ENCODE measurements around the gene PLEKHA5. TPM values are rescaled to one million over a fixed set of nuclear protein-coding genes. Genes with fewer than 3 reads are reported as not detected.

The PLEKHA5 gene
- total RNA-seq, 1 experiment from 2014 or later: 14.0 TPM

DNA sequence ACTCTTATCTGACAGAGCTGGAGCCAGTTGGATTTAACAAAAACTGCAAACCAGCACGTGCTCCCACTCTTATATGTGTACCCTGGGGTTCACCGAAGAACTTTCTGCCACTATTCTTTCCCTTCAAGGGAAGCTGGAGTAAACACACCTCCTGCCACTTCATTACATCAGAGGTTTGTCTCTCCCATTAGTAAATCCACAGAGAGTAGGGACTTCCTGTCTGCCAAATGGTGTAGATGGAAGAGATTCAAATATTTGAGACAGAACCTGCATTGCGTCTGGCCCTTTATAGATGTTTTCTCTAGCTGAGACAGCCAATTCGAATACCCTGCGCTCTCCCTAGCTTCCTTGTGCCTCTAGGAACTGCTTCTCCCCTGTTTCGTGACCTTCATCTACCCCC lies 280.7 kb downstream of the PLEKHA5 start:
- Histone ChIP-seq H3K27ac (ENCODE audit: low read depth, low read length, poor library complexity, severe bottlenecking) (peak overlapping the region; percentile 66), H3K4me1 (ENCODE audit: insufficient read depth, low read length, poor library complexity, severe bottlenecking) (peaks cover 28% of the 10 kb centered on the region), H3K4me3 (ENCODE audit: low read depth, low read length, poor library complexity, severe bottlenecking) (no peak overlapping the region), H3K36me3 (ENCODE audit: insufficient read depth, low read length, poor library complexity, severe bottlenecking) (no peaks in the 10 kb centered on the region), H3K9me3 (ENCODE audit: low read depth, low read length, poor library complexity, severe bottlenecking) (no peaks in the 10 kb centered on the region), H3K27me3 (replicated peaks; ENCODE audit: insufficient read depth, low read depth, low read length, poor library complexity) (no peaks in the 10 kb centered on the region)
- intact Hi-C loops (cut with micrococcal nuclease; ENCODE audit: unreplicated experiment): no loop called here
- CTCF ChIA-PET: no interaction called here
- POLR2A ChIA-PET (ENCODE audit: low non-redundant PET): no interaction called here
- peak; percentile 81 for DNase-seq (ENCODE audit: low spot score)
- TF ChIP-seq, protein P1, sequence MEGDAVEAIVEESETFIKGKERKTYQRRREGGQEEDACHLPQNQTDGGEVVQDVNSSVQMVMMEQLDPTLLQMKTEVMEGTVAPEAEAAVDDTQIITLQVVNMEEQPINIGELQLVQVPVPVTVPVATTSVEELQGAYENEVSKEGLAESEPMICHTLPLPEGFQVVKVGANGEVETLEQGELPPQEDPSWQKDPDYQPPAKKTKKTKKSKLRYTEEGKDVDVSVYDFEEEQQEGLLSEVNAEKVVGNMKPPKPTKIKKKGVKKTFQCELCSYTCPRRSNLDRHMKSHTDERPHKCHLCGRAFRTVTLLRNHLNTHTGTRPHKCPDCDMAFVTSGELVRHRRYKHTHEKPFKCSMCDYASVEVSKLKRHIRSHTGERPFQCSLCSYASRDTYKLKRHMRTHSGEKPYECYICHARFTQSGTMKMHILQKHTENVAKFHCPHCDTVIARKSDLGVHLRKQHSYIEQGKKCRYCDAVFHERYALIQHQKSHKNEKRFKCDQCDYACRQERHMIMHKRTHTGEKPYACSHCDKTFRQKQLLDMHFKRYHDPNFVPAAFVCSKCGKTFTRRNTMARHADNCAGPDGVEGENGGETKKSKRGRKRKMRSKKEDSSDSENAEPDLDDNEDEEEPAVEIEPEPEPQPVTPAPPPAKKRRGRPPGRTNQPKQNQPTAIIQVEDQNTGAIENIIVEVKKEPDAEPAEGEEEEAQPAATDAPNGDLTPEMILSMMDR (conservative IDR thresholded peaks at IDR 0.05; ENCODE audit: low read depth, low read length): no peak
- no peak for TF ChIP-seq EZH2 (IDR thresholded peaks at IDR 0.05; ENCODE audit: borderline replicate concordance, low read depth, low read length, poor library complexity, severe bottlenecking)
- BruUV-seq (replicated peaks): no TSS peak

DNA sequence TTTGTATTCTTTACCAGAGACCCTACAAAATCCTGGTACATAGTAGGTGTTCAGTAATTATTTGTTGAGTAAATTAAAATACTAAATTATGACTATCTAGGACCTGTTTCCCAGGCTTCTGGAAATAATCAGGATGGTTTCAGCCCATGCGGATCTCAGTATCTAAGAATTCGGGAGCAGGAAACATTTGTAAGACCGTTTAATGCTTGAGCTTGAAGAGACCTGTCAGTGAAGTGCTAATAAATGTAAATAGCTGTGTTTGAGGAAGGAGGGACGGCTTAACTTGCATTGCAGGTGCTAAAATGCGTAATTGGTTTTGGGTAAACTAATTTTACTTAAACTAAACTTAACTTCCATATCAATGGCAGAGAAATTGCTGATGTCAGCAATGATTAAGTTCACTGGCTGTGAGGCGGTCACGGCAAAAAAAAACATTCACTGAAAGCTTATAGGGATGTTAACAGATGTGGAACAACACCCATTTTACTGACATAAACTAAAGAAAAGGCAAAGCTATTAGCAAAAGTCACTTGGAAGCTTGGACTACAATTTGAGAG lies 281.2 kb downstream of the PLEKHA5 start:
- no peak for DNase-seq (ENCODE audit: low spot score)
- no peak overlapping the region for H3K4me3 ChIP-seq (ENCODE audit: low read depth, low read length, poor library complexity, severe bottlenecking)
- POLR2A ChIA-PET (ENCODE audit: low non-redundant PET): no interaction called here
- intact Hi-C loops (cut with micrococcal nuclease; ENCODE audit: unreplicated experiment): no loop called here
- no TSS peak for BruUV-seq (replicated peaks)
- no peaks in the 10 kb centered on the region for H3K9me3 ChIP-seq (ENCODE audit: low read depth, low read length, poor library complexity, severe bottlenecking)
- CTCF ChIA-PET: no interaction called here
- H3K27me3 ChIP-seq (replicated peaks; ENCODE audit: insufficient read depth, low read depth, low read length, poor library complexity): no peaks in the 10 kb centered on the region
- H3K27ac ChIP-seq (ENCODE audit: low read depth, low read length, poor library complexity, severe bottlenecking): peak overlapping the region; percentile 66
- H3K4me1 ChIP-seq (ENCODE audit: insufficient read depth, low read length, poor library complexity, severe bottlenecking): peaks cover 28% of the 10 kb centered on the region
- TF ChIP-seq EZH2 (IDR thresholded peaks at IDR 0.05; ENCODE audit: borderline replicate concordance, low read depth, low read length, poor library complexity, severe bottlenecking): no peak
- TF ChIP-seq, protein P1 (conservative IDR thresholded peaks at IDR 0.05; ENCODE audit: low read depth, low read length): no peak
- no peaks in the 10 kb centered on the region for H3K36me3 ChIP-seq (ENCODE audit: insufficient read depth, low read length, poor library complexity, severe bottlenecking)

DNA sequence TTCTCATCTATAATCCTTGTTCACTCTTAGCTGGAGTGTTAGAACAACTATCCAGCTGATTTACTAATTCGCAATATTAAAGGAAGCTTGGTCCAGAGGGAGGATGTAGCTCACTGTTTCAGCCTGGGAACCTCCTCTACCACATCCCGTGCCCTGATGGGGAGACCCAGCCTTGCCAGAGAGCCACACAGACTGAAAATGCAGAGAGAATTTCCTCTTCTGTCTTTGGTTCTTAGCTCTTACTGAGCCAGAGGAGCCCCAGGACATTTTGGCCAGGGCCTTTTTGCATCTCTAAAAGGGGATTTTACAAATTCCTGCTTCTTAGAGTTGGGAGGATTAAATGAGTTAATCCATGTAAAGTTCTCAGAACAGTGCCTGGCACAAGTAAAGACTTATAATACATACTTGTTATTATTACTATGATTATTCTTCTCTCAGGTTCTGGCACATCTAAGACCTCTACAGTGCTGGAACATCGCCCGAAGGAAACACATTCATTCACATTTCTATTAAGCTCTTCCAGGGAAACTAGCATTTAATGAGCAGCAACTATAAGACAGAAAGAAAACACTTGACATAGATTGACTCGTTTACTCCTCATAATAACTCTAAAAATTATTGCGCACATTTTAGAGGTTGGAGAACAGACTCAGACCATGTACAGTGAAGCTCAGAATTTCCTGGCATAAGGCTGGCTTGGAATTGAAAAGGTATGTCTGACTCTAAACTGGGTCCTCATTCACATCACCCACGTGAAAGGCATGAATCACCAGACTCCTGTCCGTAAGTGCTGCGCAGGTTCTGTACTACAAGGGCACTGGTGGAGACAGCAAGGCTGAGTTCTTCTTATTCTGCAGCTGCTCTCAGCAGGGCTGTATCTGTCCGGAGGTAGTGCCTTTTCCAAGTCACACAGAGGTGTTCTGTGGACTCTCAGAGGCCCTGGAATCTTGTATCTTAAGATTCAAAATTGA lies 282.0 kb downstream of the PLEKHA5 start:
- H3K27ac ChIP-seq (ENCODE audit: low read depth, low read length, poor library complexity, severe bottlenecking): no peak overlapping the region
- H3K36me3 ChIP-seq (ENCODE audit: insufficient read depth, low read length, poor library complexity, severe bottlenecking): no peaks in the 10 kb centered on the region
- H3K4me3 ChIP-seq (ENCODE audit: low read depth, low read length, poor library complexity, severe bottlenecking): no peak overlapping the region
- H3K9me3 ChIP-seq (ENCODE audit: low read depth, low read length, poor library complexity, severe bottlenecking): no peaks in the 10 kb centered on the region
- no peaks in the 10 kb centered on the region for H3K27me3 ChIP-seq (replicated peaks; ENCODE audit: insufficient read depth, low read depth, low read length, poor library complexity)
- DNase-seq (ENCODE audit: low spot score): no peak
- no peak for TF ChIP-seq EZH2 (IDR thresholded peaks at IDR 0.05; ENCODE audit: borderline replicate concordance, low read depth, low read length, poor library complexity, severe bottlenecking)
- TF ChIP-seq, protein P1 (conservative IDR thresholded peaks at IDR 0.05; ENCODE audit: low read depth, low read length): no peak
- CTCF ChIA-PET: interaction anchor here (0.6 kb wide), 1 partner anchor 14 kb away, joined by 3 read pairs; no protein-coding TSS in a partner anchor
- intact Hi-C loops (cut with micrococcal nuclease; ENCODE audit: unreplicated experiment): no loop called here
- no TSS peak for BruUV-seq (replicated peaks)
- POLR2A ChIA-PET (ENCODE audit: low non-redundant PET): no interaction called here
- H3K4me1 ChIP-seq (ENCODE audit: insufficient read depth, low read length, poor library complexity, severe bottlenecking): peaks cover 28% of the 10 kb centered on the region

Measured in A673 (cell line).